Embryonic facial prominence (tissue), 1 donor: ENCODE measurements around the gene SPTB.
"Not testable (repeated sequence)": the region's sequence is repeated elsewhere in the genome, so short reads cannot be mapped to it uniquely, and the experiment has no call there.

Experiments used
- DNase-seq: peaks from one replicate; pipeline ENCODE4 v3.0.0-alpha.2; 2016; ENCODE audit errors: extremely low spot score

The SPTB gene

GRCh38 chr14:64879635-64880220 lies at the start of gene SPTB:
SPTB (minus strand) TSS chr14:64879907; CDS start chr14:64823094, 56,813 bp downstream.
- DNase-seq = no peak

DNA sequence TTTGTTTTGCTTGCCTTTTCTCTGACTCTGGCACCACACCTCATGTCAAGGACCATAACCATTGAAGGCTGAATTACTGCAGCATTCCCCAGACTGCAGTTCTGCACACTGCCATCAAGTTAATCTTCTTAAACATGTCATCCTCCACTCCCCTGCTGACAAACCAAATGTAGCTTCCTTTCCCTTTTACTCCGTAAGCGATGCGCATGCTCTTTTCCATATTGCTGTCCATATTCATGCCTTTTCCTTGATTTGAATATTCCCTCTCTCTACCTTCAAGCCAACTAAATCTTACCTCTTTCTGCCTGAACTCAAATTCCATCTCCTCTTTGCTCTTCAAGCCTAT lies 49.3 kb upstream of the SPTB start:
- DNase-seq = no peak

DNA sequence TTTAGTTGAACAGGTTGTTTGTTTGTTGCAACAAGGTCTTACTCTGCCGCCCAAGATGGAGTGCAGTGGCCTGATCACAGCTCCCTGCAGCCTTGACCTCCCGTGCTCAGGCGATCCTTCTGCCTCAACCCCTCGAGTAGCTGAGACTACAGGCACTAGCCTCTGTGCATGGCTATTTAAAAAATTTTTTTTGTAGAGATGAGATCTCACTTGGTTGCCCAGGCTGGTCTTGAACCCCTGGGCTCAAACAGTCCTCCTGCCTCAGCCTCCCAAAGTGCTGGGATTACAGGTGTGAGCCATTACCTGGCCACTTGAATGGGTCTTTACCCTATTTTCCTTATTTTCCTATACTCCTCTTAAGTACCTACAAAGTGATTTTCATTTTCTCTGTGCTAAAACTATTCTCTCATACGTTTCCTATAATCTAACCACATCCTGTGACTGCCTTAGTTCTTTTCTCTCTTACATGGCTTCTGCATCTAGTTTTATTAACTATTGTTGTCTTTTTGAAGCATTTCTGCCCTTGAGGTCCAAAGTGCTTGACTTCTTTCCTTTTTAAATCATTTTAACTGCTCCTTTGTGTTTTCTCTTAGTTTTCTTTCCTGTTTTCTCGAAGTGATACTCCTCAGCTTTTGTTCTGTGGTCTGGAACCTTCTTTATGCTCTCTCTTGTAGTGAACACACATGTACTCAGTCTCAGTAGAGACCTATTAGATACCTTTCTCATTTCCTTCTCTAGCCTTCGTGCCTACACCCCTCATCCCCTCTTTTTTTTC lies 48.7 kb upstream of the SPTB start:
- DNase-seq = no peak

- no peak for DNase-seq
Measured at GRCh38 chr14:64927031-64927430, 47.3 kb upstream of the SPTB start.

- no peak for DNase-seq
Measured at GRCh38 chr14:64926398-64926995, 46.8 kb upstream of the SPTB start.

DNA sequence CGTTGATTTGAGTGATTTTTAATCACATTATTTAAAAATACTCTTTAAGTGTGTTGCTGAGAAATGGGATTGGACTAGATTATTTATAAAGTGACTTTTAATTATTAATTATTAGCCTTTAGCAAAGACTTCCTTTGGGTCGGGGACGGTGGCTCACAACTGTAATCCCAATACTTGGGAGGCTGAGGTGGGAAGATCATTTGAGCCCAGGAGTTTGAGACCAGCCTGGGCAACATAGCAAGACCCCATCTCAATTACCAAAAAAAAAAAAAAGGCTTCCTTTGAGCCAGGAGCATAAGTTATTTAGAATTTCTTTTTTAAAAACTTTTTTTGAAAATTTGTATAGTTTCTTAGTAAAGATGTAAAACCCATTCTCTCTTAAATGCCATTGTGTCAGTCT lies 43.3 kb upstream of the SPTB start:
- DNase-seq = no peak

DNA sequence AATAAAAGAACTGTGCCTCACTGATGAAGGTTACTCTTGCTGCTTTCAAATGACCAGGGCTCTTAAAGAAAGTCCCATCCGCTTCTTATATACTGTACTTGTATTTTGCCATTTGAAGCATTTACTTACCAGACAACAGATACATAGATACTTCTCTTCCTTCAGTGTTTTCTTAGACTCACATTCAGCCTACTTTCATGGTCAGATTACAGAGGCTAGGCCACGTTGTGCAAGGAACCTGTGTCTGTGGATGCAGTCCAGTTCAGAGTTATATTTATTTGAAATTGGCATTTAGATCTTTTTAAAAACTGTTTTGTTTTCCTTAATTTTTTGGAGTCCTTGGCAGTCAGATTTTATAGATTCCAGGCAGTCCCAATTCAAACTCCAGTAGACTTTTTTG lies 40.8 kb upstream of the SPTB start:
- DNase-seq = no peak

DNA sequence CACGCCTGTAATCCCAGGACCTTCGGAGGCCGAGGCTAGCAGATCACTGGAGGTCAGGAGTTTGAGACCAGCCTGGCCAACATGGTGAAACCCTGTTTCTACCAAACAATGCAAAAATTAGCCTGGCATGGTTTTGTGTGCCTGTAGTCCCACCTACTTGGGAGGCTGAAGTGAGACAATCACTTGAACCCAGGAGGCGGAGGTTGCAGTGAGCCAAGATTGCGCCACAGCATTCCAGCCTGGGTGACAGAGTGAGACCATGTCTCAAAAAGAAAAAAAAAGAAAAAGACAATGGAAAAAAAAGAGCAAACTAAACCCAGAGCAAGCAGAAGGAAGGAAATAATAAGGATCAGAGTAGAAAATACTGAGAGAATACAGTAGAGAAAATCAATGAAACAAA lies 39.9 kb upstream of the SPTB start:
- DNase-seq = no peak

GRCh38 chr14:64919215-64919614 lies 39.5 kb upstream of the SPTB start:
- no peak for DNase-seq

GRCh38 chr14:64918216-64918615 lies 38.5 kb upstream of the SPTB start:
- DNase-seq = no peak

GRCh38 chr14:64915797-64916196 lies 36.1 kb upstream of the SPTB start:
- DNase-seq = no peak

GRCh38 chr14:64915029-64915424 lies 35.3 kb upstream of the SPTB start:
- DNase-seq = no peak

GRCh38 chr14:64914237-64915028 lies 34.7 kb upstream of the SPTB start, which contains the start of gene CHURC1:
CHURC1 (plus strand) TSS chr14:64914455; CDS start chr14:64914496, 41 bp downstream.
- peak; percentile 97 for DNase-seq

DNA sequence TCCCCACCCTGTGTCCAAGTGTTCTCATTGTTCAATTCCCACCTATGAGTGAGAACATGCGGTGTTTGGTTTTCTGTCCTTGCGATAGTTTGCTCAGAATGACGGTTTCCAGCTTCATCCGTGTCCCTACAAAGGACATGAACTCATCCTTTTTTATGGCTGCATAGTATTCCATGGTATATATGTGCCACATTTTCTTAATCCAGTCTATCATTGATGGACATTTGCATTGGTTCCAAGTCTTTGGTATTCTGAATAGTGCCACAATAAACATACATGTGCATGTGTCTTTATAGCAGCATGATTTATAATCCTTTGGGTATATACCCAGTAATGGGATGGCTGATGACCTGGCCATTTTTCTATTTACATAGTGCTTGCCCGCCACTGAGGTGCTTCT lies 33.8 kb upstream of the SPTB start:
- DNase-seq = not testable (repeated sequence)

- DNase-seq = no peak
Measured at GRCh38 chr14:64912261-64912660, 32.6 kb upstream of the SPTB start.

DNA sequence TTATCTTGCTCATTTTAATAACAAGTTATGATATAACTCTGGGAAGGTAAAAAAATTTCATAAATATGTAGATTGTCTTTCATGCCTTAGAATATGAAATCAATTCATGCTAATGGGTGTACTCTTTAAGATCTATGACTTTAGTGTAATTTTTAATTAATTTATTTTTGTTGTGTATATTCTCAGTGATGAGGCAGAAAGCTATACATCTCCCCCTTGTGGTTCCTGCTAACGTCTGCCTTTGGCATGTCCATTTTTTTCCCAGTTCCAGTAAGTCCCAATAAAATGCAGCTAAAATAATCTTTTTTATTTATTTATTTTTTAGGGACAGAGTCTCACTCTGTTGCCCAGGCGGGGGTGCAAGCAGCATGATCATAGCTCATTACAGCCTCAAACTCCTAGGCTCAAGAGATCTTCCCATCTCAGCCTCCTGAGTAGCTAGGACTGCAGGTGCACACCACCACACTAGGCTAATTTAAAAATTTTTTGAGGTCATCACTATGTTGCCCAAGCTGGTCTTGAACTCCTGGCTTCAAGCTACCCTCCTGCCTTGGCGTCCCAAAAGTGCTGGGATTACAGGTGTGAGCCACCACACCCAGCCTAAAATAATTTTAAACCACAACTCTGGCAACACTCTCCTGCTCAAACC lies 31.3 kb upstream of the SPTB start:
- DNase-seq = no peak

DNA sequence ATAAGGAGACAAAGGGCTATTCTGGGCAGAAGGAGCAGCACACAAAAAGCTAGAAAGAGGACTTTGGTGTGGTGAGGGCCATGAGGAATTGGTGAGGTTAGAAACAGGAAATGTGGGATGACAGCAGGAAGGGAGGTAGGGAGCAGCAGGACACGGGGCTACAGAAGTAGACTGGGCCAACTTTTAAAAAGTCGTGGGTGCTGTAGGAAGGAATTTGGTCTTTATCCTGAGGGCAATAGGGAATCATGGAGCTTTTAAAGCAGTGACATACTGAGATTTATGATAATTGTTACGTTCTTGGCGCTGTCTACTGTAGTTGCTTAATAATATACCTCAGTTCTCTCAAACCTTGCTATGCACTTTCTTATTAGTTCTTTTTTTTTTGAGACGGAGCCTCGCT lies 26.3 kb upstream of the SPTB start:
- DNase-seq = no peak

DNA sequence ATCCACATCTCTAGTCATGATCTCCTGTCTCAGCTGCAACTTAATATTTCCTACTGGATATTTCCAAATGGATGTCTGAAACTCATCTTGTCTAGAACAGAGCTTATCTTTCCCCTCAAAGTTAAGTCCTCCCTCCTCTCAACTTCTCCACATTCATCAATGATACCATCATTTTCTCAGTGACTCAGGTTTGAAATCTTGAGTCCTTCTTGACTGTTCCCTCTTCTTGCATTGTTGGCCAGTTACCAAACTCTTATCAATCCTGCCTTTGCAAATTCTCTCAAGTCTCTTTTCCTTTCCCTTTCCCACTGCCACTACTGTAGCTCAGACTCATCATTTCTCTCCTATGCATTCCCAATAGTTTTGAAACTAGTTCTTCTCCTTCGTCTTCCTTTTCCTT lies 20.3 kb upstream of the SPTB start:
- DNase-seq = no peak

DNA sequence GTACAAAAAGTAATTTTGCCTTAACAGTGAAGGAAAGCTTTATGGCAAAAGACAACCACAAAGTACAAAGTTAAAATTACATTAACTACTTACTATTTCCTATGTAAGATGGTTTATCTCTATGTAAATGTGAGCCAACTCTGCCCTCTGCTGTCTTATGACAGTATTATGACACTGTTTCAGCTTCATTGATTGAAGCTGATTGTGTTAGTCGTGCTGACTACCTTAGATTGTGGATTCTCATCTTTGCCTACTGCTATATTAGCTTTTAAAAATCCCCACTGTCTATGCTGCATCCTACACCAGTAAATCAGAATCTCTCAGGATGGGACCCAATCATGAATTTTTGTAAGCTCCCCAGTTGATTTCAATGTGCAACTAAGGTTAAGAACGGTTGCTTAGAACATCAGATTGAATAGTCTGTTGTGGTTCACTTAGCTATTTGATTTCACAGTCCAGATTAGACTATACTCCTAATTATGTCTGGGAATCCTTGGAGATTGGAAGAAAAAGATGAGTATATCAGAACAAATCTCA lies 12.2 kb upstream of the SPTB start:
- DNase-seq = no peak

DNA sequence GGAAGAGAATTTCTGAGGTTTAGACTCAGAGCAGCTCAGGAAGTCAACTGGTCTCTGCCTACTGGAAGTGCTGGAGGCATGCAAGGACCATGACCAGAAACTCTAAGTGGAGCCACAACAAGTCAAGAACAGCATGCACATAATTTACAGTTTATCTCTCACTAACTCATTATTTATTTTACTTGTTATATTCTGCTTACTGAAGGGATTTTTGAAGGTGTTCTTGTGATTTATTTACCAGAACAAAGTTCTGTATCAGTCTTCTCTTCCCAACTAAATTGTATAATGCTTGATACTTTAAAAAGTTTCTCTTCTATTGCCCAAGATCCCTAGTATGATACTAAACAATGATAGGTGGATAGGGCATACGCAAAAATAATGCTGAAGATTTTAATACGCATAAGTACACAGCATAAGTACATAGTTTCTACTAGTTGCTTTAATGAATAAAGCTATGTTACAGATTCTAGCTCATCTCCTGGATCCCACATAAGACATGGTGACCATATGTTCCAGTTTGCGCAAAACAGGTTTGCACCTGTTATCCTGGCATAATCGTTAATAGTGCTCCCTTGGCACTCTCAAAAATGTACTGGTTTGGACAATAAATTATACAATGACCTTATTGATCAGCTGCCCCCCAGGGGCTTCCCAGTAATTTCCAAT lies 11.6 kb upstream of the SPTB start:
- DNase-seq = no peak

DNA sequence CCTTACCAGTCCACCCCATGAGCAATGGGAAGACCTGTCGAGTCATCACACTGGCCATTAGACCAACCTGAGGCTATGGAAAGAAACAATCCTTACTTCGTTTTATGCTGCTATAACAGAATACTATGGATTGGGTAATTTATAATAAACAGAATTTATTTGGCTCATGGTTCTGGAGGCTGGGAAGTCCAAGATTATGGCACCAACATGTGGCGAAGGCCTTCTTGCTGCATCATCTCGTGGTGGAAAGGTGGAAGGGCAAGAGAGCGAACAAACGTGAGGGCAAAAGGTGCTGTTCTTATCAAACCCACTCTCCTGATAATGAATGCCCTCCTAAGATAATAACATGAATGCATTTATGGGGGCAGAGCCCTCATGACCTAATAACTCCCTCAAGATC lies 9.6 kb upstream of the SPTB start:
- DNase-seq = no peak
